Measurements from ENCODE around the gene NCK2. TPM values are rescaled to one million over a fixed set of nuclear protein-coding genes. Genes with fewer than 3 reads are reported as not detected.

NCK2 gene
- polyA plus RNA-seq, 2 of the 4 experiments (the other 2 are of a cell fraction): 17.1 to 17.8 TPM

DNA sequence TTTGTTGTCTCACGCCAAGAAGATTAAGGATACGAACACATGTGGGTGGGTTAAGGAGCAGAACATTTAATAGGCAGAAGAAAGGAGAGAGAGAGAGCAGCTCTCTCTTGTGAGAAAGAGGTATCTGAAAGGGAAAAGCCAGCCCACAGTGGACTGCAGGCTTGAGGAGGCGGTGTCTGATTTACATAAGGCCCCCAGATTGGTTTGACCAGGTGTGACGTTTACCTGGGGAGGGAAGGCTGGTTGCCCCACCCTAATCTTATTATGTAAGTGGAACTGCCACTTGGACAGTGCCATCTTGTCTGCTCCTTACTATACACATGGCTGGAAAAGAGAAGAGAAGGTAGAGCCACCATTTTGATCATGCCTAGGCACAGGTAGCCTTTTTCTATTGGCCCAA lies 189.2 kb downstream of the NCK2 start:
- ChIA-PET CTCF (interaction anchor here (0.7 to 1.1 kb wide), 2 partner anchors 15 to 357 kb away, joined by 3 to 4 read pairs; no protein-coding TSS in a partner anchor), POLR2A (no interaction called here)
- DNase-seq (ENCODE audit: low read depth in 1 of 2, low spot score in 1 of 2) (no peak), ATAC-seq (no peak), FAIRE-seq (no peak)
- Histone ChIP-seq H3K4me1 (no peaks in the 10 kb centered on the region), H3K27ac (no peak overlapping the region), H3K9me3 (peaks cover 5% of the 10 kb centered on the region; the same call in 1 of the 3 replicates), H3K4me2 (no peak overlapping the region), H3K4me3 (no peak overlapping the region)
- TF ChIP-seq, protein P1, sequence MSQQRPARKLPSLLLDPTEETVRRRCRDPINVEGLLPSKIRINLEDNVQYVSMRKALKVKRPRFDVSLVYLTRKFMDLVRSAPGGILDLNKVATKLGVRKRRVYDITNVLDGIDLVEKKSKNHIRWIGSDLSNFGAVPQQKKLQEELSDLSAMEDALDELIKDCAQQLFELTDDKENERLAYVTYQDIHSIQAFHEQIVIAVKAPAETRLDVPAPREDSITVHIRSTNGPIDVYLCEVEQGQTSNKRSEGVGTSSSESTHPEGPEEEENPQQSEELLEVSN (IDR thresholded peaks at IDR 0.05; ENCODE audit: borderline replicate concordance, low read depth): no peak
- TF ChIP-seq, protein P2, sequence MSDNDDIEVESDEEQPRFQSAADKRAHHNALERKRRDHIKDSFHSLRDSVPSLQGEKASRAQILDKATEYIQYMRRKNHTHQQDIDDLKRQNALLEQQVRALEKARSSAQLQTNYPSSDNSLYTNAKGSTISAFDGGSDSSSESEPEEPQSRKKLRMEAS (IDR thresholded peaks at IDR 0.05): no peak
- TF ChIP-seq RNF2 (IDR thresholded peaks at IDR 0.05; ENCODE audit: borderline replicate concordance, low read depth) (no peak), KDM5A (IDR thresholded peaks at IDR 0.05) (no peak), JUNB (IDR thresholded peaks at IDR 0.05) (no peak), CHD4 (IDR thresholded peaks at IDR 0.05; ENCODE audit: borderline replicate concordance) (no peak), EHF (CRISPR knock-in tag; IDR thresholded peaks at IDR 0.05) (no peak), POLR2AphosphoS2 (conservative IDR thresholded peaks at IDR 0.05; ENCODE audit: low read length) (no peak), HDAC2 (IDR thresholded peaks at IDR 0.05) (no peak), CBX8 (IDR thresholded peaks at IDR 0.05) (no peak), KDM1A (IDR thresholded peaks at IDR 0.05; ENCODE audit: low read depth) (no peak), POLR2A (IDR thresholded peaks at IDR 0.05; ENCODE audit: low read length) (no peak), CBX2 (IDR thresholded peaks at IDR 0.05; ENCODE audit: borderline replicate concordance, low read depth) (no peak), FOSL2 (IDR thresholded peaks at IDR 0.05) (no peak), FOSL2 (CRISPR knock-in tag; IDR thresholded peaks at IDR 0.05) (no peak)
- TF ChIP-seq, protein P3, sequence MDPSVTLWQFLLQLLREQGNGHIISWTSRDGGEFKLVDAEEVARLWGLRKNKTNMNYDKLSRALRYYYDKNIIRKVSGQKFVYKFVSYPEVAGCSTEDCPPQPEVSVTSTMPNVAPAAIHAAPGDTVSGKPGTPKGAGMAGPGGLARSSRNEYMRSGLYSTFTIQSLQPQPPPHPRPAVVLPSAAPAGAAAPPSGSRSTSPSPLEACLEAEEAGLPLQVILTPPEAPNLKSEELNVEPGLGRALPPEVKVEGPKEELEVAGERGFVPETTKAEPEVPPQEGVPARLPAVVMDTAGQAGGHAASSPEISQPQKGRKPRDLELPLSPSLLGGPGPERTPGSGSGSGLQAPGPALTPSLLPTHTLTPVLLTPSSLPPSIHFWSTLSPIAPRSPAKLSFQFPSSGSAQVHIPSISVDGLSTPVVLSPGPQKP (IDR thresholded peaks at IDR 0.05; ENCODE audit: low read depth, low read length): no peak
- TF ChIP-seq, protein P4, sequence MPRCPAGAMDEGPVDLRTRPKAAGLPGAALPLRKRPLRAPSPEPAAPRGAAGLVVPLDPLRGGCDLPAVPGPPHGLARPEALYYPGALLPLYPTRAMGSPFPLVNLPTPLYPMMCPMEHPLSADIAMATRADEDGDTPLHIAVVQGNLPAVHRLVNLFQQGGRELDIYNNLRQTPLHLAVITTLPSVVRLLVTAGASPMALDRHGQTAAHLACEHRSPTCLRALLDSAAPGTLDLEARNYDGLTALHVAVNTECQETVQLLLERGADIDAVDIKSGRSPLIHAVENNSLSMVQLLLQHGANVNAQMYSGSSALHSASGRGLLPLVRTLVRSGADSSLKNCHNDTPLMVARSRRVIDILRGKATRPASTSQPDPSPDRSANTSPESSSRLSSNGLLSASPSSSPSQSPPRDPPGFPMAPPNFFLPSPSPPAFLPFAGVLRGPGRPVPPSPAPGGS (IDR thresholded peaks at IDR 0.05): no peak
- TF ChIP-seq, protein P5, sequence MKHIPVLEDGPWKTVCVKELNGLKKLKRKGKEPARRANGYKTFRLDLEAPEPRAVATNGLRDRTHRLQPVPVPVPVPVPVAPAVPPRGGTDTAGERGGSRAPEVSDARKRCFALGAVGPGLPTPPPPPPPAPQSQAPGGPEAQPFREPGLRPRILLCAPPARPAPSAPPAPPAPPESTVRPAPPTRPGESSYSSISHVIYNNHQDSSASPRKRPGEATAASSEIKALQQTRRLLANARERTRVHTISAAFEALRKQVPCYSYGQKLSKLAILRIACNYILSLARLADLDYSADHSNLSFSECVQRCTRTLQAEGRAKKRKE (CRISPR knock-in tag; IDR thresholded peaks at IDR 0.05; ENCODE audit: low read depth): no peak
- TF ChIP-seq, protein P6, sequence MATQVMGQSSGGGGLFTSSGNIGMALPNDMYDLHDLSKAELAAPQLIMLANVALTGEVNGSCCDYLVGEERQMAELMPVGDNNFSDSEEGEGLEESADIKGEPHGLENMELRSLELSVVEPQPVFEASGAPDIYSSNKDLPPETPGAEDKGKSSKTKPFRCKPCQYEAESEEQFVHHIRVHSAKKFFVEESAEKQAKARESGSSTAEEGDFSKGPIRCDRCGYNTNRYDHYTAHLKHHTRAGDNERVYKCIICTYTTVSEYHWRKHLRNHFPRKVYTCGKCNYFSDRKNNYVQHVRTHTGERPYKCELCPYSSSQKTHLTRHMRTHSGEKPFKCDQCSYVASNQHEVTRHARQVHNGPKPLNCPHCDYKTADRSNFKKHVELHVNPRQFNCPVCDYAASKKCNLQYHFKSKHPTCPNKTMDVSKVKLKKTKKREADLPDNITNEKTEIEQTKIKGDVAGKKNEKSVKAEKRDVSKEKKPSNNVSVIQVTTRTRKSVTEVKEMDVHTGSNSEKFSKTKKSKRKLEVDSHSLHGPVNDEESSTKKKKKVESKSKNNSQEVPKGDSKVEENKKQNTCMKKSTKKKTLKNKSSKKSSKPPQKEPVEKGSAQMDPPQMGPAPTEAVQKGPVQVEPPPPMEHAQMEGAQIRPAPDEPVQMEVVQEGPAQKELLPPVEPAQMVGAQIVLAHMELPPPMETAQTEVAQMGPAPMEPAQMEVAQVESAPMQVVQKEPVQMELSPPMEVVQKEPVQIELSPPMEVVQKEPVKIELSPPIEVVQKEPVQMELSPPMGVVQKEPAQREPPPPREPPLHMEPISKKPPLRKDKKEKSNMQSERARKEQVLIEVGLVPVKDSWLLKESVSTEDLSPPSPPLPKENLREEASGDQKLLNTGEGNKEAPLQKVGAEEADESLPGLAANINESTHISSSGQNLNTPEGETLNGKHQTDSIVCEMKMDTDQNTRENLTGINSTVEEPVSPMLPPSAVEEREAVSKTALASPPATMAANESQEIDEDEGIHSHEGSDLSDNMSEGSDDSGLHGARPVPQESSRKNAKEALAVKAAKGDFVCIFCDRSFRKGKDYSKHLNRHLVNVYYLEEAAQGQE (IDR thresholded peaks at IDR 0.05): no peak
- 51% methylated on average over 4 of the region's 4 CpGs for WGBS (ENCODE audit: missing lambda C conversion rate)

GRCh38 chr2:105934467-105934866 lies 189.8 kb downstream of the NCK2 start:
- FAIRE-seq: no peak
- H3K9me3 ChIP-seq: peaks cover 5% of the 10 kb centered on the region; the same call in 1 of the 3 replicates
- CTCF ChIA-PET: interaction anchor here (1.1 to 1.3 kb wide), 2 partner anchors 8 to 358 kb away, joined by 3 to 4 read pairs; no protein-coding TSS in a partner anchor
- no peak for DNase-seq (ENCODE audit: low read depth in 1 of 2, low spot score in 1 of 2)
- no peaks in the 10 kb centered on the region for H3K4me1 ChIP-seq
- H3K27ac ChIP-seq: no peak overlapping the region
- no peak overlapping the region for H3K4me3 ChIP-seq
- TF ChIP-seq, protein P7, sequence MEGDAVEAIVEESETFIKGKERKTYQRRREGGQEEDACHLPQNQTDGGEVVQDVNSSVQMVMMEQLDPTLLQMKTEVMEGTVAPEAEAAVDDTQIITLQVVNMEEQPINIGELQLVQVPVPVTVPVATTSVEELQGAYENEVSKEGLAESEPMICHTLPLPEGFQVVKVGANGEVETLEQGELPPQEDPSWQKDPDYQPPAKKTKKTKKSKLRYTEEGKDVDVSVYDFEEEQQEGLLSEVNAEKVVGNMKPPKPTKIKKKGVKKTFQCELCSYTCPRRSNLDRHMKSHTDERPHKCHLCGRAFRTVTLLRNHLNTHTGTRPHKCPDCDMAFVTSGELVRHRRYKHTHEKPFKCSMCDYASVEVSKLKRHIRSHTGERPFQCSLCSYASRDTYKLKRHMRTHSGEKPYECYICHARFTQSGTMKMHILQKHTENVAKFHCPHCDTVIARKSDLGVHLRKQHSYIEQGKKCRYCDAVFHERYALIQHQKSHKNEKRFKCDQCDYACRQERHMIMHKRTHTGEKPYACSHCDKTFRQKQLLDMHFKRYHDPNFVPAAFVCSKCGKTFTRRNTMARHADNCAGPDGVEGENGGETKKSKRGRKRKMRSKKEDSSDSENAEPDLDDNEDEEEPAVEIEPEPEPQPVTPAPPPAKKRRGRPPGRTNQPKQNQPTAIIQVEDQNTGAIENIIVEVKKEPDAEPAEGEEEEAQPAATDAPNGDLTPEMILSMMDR (IDR thresholded peaks at IDR 0.05): no peak
- TF ChIP-seq MYC (IDR thresholded peaks at IDR 0.05; ENCODE audit: borderline replicate concordance, low read length) (no peak), MAZ (IDR thresholded peaks at IDR 0.05; ENCODE audit: borderline replicate concordance, low read depth, low read length) (no peak), FOSB (CRISPR knock-in tag; IDR thresholded peaks at IDR 0.05) (no peak)
- TF ChIP-seq, protein P6 (IDR thresholded peaks at IDR 0.05): no peak
- TF ChIP-seq, protein P5 (CRISPR knock-in tag; IDR thresholded peaks at IDR 0.05; ENCODE audit: low read depth): no peak
- H3K4me2 ChIP-seq: no peak overlapping the region
- POLR2A ChIA-PET: no interaction called here
- WGBS (ENCODE audit: missing lambda C conversion rate): 3% methylated on average over 7 of the region's 7 CpGs
- no peak for ATAC-seq

Data from A549 (cell line).